Effector memory CD8-positive, alpha-beta T cell (primary cell): Measurements from ENCODE around the gene COL25A1.

Source experiments
- ATAC-seq: fragments of 150-1000 bp; cut with Tn5 transposase; replicated peaks from 2 replicates; pipeline ENCODE4 v1.10.0; 2021; ENCODE audit warnings: mild to moderate bottlenecking, moderate library complexity
- DNase-seq, 3 experiments: peaks; one replicate each; pipeline ENCODE4 v3.0.0; 2021
- H3K27ac Mint-ChIP-seq, 2 donors: one replicate each; pipeline ENCODE4 v1.8.0; 2022; ENCODE audit warnings: mild to moderate bottlenecking in 2 of 2, mixed read lengths in 2 of 2, moderate library complexity in 2 of 2
- H3K27me3 Mint-ChIP-seq, 2 donors: one replicate each; pipeline ENCODE4 v1.8.0; 2022; ENCODE audit warnings: mixed read lengths in 2 of 2
- H3K36me3 Mint-ChIP-seq: one replicate; pipeline ENCODE4 v1.8.0; 2022; ENCODE audit warnings: mild to moderate bottlenecking, moderate library complexity, mixed read lengths; ENCODE audit not compliant: insufficient read depth
- H3K4me1 Mint-ChIP-seq, 2 donors: one replicate each; pipeline ENCODE4 v1.8.0; 2022; ENCODE audit warnings: low read depth in 2 of 2, mixed read lengths in 2 of 2
- H3K4me3 Mint-ChIP-seq, 2 donors: one replicate each; pipeline ENCODE4 v1.8.0; 2022; ENCODE audit warnings: mild to moderate bottlenecking in 2 of 2, mixed read lengths in 2 of 2, moderate library complexity in 2 of 2
- H3K9me3 Mint-ChIP-seq, 2 donors: one replicate each; pipeline ENCODE4 v1.8.0; 2022; ENCODE audit warnings: mixed read lengths in 2 of 2

Gene COL25A1

DNA sequence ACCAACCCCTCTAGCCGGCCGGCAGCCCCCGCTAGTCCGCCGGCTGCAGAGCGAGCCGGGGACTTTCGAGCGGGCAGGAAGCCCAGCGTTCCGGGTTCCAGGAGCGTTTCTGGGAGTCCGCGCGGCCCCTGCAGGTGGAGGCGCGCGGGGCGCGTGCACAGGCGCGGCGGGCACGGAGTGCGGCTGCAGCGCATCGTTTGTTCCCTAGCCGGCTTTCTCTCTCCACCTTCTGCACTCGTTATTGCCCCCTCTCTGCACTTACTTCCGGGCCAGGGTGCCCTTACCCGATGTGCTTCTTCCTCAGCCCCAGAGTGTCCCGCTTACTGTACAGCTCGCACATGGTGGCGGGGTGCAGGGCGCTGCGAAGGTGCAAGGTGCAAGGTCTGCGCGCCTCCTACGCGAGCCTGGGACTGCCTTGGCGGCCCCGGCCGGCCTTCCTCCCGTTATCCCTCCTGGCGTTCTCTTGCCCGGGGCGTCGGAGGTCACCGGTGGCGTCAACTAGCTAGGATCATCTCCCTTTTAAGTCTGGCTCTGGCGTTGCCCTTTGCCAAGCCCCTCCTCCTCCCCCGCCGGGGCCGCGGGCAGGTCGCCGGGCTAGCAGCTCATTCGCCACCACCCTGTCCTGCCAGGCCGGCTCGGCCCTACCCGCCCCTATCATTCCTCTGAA, 539.8 kb downstream of the COL25A1 start, which contains the start of gene ETNPPL:
Gene ETNPPL (minus strand): TSS at position 495 of the 667 bp plus-strand sequence. CDS start 155 bp downstream, at position 340.
- Mint-ChIP-seq H3K36me3 (no peaks in the 10 kb centered on the region), H3K27me3 (peaks cover 39 to 42% of the 10 kb centered on the region in 2 donors), H3K4me3 (peak within 1 kb of the TSS; percentile 72 to 74), H3K27ac (peak within 1 kb of the TSS in 1 of 2 donors; percentile 1), H3K4me1 (peaks cover 11 to 12% of the 10 kb centered on the region in 2 donors), H3K9me3 (no peaks in the 10 kb centered on the region)
- peak in 1 of 3 experiments; percentile 3 for DNase-seq
- peak; percentile 66 for ATAC-seq
